Type B pancreatic cell (in vitro differentiated cells): ENCODE results near the gene ZNF148. TPM values are rescaled to one million over a fixed set of nuclear protein-coding genes. Genes with fewer than 3 reads are reported as not detected.
A peak's percentile ranks its signal among the peaks of the same experiment; 100 is the strongest.

Source experiments
- DNase-seq: peaks from one replicate; pipeline ENCODE4 v3.0.0; 2021; ENCODE audit warnings: mixed read lengths; ENCODE audit not compliant: unreplicated experiment; ENCODE audit errors: extremely low spot score
- H3K27ac Mint-ChIP-seq: 2 replicates; pipeline ENCODE4 v1.8.0; 2021; ENCODE audit warnings: mild to moderate bottlenecking, mixed read lengths
- H3K27me3 Mint-ChIP-seq: 2 replicates; pipeline ENCODE4 v1.8.0; 2021; ENCODE audit warnings: mixed read lengths
- H3K36me3 Mint-ChIP-seq: 2 replicates; pipeline ENCODE4 v1.8.0; 2021; ENCODE audit warnings: mixed read lengths
- H3K4me1 Mint-ChIP-seq: one replicate; pipeline ENCODE4 v1.8.0; 2021; ENCODE audit warnings: mixed read lengths; ENCODE audit not compliant: unreplicated experiment
- H3K4me3 Mint-ChIP-seq: 2 replicates; pipeline ENCODE4 v1.8.0; 2021; ENCODE audit warnings: mild to moderate bottlenecking, mixed read lengths
- H3K9me3 Mint-ChIP-seq: 2 replicates; pipeline ENCODE4 v1.8.0; 2021; ENCODE audit warnings: mixed read lengths
- total RNA-seq: library from RNA; stranded (reverse); gene quantifications from 2 replicates; pipeline ENCODE4 v1.2.1, GENCODE V29; 2021; ENCODE audit warnings: low replicate concordance
- TF ChIP-seq, protein P1 (sequence below): fragments of 200-600 bp; sonication (generic); conservative IDR thresholded peaks from 2 replicates; pipeline ENCODE4 v1.5.0; 2021; ENCODE audit warnings: antibody characterized with exemption, mild to moderate bottlenecking

ZNF148 gene
- total RNA-seq, 1 donor from 2014 or later = 46.4 TPM

DNA sequence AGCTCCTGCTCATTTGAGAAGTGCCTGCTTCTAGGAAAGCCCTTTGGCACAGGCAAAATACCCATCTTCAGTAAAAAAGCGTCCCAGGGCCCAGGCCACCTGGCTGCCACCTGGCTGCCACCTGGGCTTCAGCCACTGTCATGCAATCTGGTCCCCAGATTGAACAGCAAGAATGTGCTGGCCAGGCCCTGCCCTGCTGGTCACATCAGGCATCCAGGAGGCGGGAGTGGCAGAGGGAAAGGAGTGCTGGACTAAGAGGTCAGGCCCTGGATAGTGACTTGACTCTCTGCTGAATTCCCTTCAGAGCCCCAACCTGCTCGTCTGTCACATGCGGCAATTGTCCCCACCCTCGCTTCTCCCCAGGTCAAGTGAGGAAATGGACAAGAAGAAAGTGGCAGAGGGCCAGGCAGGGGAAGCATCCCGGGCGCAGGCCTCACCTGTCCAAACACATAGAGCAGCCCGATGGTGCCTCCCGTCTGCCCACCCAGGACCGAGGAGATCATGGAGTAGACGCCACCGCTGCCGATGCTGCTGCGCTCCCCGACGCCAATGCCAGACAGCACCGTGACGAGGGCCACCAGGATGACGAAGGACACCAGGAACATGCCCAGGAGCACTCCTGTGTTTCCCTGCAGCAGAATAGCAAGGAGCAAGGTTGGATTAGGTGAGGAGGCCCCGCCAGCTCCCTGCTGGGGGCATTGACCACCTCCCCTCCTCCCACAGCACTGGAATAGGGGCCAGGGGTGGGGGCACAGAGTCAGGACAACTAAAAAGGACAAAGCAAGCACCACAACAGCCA, 188.1 kb downstream of the ZNF148 start:
- Mint-ChIP-seq H3K27me3 (no peaks in the 10 kb centered on the region), H3K27ac (peak overlapping the region; percentile 16), H3K9me3 (no peaks in the 10 kb centered on the region), H3K4me3 (peak overlapping the region; percentile 42), H3K4me1 (peaks cover 22% of the 10 kb centered on the region), H3K36me3 (peaks cover 4% of the 10 kb centered on the region)
- TF ChIP-seq, protein P1, sequence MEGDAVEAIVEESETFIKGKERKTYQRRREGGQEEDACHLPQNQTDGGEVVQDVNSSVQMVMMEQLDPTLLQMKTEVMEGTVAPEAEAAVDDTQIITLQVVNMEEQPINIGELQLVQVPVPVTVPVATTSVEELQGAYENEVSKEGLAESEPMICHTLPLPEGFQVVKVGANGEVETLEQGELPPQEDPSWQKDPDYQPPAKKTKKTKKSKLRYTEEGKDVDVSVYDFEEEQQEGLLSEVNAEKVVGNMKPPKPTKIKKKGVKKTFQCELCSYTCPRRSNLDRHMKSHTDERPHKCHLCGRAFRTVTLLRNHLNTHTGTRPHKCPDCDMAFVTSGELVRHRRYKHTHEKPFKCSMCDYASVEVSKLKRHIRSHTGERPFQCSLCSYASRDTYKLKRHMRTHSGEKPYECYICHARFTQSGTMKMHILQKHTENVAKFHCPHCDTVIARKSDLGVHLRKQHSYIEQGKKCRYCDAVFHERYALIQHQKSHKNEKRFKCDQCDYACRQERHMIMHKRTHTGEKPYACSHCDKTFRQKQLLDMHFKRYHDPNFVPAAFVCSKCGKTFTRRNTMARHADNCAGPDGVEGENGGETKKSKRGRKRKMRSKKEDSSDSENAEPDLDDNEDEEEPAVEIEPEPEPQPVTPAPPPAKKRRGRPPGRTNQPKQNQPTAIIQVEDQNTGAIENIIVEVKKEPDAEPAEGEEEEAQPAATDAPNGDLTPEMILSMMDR = no peak
- no peak for DNase-seq

DNA sequence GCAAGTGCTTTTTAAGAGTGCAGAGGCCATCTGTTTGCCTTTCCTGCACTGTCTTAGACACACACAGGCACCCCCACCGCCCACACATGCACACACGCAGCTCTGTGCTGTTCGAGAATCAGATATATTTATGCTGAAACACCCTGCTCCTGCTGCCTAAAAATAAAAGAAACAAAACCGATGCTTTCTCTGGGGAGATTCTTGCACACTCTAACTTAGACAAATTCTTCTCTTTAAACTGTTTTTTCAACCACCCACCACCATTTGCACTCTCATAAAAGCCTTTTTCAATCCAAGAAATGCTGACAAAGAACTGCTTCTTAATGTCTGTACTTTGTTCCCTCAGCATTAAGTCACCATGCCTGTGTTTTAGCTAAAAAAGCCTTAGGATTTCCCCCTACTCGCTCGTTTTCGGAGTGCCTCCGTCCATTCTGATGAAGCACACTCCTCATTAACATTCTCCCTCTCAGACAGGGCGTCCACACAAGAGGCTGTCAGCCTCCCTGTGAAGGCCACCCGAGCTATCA, 188.8 kb downstream of the ZNF148 start:
- peaks cover 4% of the 10 kb centered on the region for H3K36me3 Mint-ChIP-seq
- H3K4me3 Mint-ChIP-seq = peak overlapping the region; percentile 42
- H3K9me3 Mint-ChIP-seq = no peaks in the 10 kb centered on the region
- TF ChIP-seq, protein P1 = no peak
- peak overlapping the region; percentile 16 for H3K27ac Mint-ChIP-seq
- peaks cover 21% of the 10 kb centered on the region for H3K4me1 Mint-ChIP-seq
- DNase-seq = no peak
- H3K27me3 Mint-ChIP-seq = no peaks in the 10 kb centered on the region

DNA sequence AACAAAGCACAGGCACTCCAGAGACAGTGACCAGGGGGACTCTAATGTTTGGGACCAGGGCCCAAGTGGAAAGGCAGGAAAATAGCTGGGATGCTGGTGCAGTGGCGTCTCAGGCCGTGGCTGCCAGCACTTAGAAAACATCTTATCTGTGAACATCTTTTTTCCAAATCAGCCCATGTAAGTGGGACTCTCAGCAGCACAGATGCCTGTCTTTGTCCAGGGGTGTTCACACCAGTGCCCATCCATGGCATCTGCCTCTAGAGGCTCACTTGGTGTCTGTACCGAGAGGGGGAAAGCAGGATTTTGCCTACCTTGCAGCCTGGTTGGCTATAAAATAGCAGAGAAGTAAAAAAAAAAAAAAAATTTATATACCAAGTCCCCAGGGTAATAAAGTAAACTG, 189.3 kb downstream of the ZNF148 start:
- Mint-ChIP-seq H3K36me3 (peaks cover 4% of the 10 kb centered on the region), H3K27ac (peak overlapping the region; percentile 16), H3K27me3 (no peaks in the 10 kb centered on the region), H3K9me3 (no peaks in the 10 kb centered on the region), H3K4me3 (no peak overlapping the region), H3K4me1 (peaks cover 21% of the 10 kb centered on the region)
- DNase-seq = no peak
- TF ChIP-seq, protein P1 = no peak

DNA sequence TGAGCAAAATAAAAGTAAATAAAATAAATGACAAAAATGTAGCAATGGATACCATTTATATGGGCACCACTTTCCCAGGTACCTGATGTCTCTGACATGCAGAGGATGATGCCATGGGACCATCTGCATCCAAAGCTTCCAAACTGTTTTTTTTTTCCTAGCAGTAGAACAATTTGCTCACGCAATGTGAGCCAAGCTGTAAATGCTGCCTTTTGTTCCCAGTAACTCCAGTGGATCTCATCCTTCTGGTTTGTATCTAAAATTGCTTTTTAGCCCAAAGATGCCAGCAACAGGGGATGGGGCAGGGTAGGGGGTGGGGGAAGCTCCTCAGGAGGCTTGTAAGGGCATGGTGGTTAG, 195.3 kb downstream of the ZNF148 start:
- DNase-seq = no peak
- Mint-ChIP-seq H3K4me1 (peaks cover 4% of the 10 kb centered on the region), H3K4me3 (no peak overlapping the region), H3K36me3 (no peaks in the 10 kb centered on the region), H3K9me3 (no peaks in the 10 kb centered on the region), H3K27me3 (no peaks in the 10 kb centered on the region), H3K27ac (no peak overlapping the region)
- TF ChIP-seq, protein P1 = no peak

GRCh38 chr3:125179143-125179883, 195.8 kb downstream of the ZNF148 start:
- no peaks in the 10 kb centered on the region for H3K27me3 Mint-ChIP-seq
- H3K4me1 Mint-ChIP-seq = peaks cover under 1% of the 10 kb centered on the region
- no peaks in the 10 kb centered on the region for H3K36me3 Mint-ChIP-seq
- no peak for DNase-seq
- H3K9me3 Mint-ChIP-seq = no peaks in the 10 kb centered on the region
- no peak overlapping the region for H3K27ac Mint-ChIP-seq
- TF ChIP-seq, protein P1 = no peak
- H3K4me3 Mint-ChIP-seq = no peak overlapping the region
